GM21619 (cell line): ENCODE results near the gene HELZ2.
A peak's percentile ranks its signal among the peaks of the same experiment; 100 is the strongest.
"Not testable (repeated sequence)": the region's sequence is repeated elsewhere in the genome, so short reads cannot be mapped to it uniquely, and the experiment has no call there.

Experiments
- ATAC-seq: cut with Tn5 transposase; IDR thresholded peaks from one replicate; pipeline ENCODE4 v1.9.1; 2021; ENCODE audit not compliant: unreplicated experiment

HELZ2 gene

GRCh38 chr20:63565699-63566335, 8.2 kb downstream of the HELZ2 start:
- ATAC-seq, result no peak

GRCh38 chr20:63565021-63565698, 8.9 kb downstream of the HELZ2 start:
- no peak for ATAC-seq

GRCh38 chr20:63564036-63564810, 9.8 kb downstream of the HELZ2 start:
- ATAC-seq, result no peak

- no peak for ATAC-seq
These were observed 10.7 kb downstream of the HELZ2 start for GRCh38 chr20:63563225-63563935.

GRCh38 chr20:63562461-63563224, 11.4 kb downstream of the HELZ2 start:
- ATAC-seq, result peak; percentile 41

- ATAC-seq, result no peak
These were observed 12.2 kb downstream of the HELZ2 start for GRCh38 chr20:63561624-63562396.

- ATAC-seq, result no peak
These were observed 13.0 kb downstream of the HELZ2 start for GRCh38 chr20:63560856-63561609.

- ATAC-seq, result no peak
These were observed 13.7 kb downstream of the HELZ2 start for GRCh38 chr20:63560333-63560805.

- ATAC-seq, result not testable (repeated sequence)
These were observed 14.3 kb downstream of the HELZ2 start for GRCh38 chr20:63559485-63560332.

- ATAC-seq, result no peak
These were observed 15.1 kb downstream of the HELZ2 start for GRCh38 chr20:63558804-63559484.

- ATAC-seq, result no peak
These were observed 16.6 kb downstream of the HELZ2 start for GRCh38 chr20:63557481-63557891.

- ATAC-seq, result no peak
These were observed 17.1 kb downstream of the HELZ2 start for GRCh38 chr20:63556873-63557478.

GRCh38 chr20:63555661-63556381, 18.2 kb downstream of the HELZ2 start:
- no peak for ATAC-seq

GRCh38 chr20:63554361-63555278, 19.4 kb downstream of the HELZ2 start:
- ATAC-seq, result no peak

GRCh38 chr20:63553933-63554290, 20.1 kb downstream of the HELZ2 start, which contains the start of gene FNDC11:
FNDC11 (plus strand) TSS chr20:63554159; CDS start chr20:63555664, 1,505 bp downstream.
- peak; percentile 13 for ATAC-seq
